ENCODE results near the gene PYGB. TPM values are rescaled to one million over a fixed set of nuclear protein-coding genes. Genes with fewer than 3 reads are reported as not detected.

PYGB gene
- total RNA-seq, 2 experiments from 2014 or later, result 29.3 to 29.5 TPM

GRCh38 chr20:25269057-25269832, 21.4 kb downstream of the PYGB start:
- H3K27me3 Mint-ChIP-seq, result no peaks in the 10 kb centered on the region
- ATAC-seq (ENCODE audit: low read depth) (no peak), DNase-seq (no peak)
- H3K27ac Mint-ChIP-seq, result no peak overlapping the region
- H3K9me3 Mint-ChIP-seq, result no peaks in the 10 kb centered on the region
- no peaks in the 10 kb centered on the region for H3K4me1 Mint-ChIP-seq
- H3K4me3 Mint-ChIP-seq, result no peak overlapping the region
- H3K36me3 Mint-ChIP-seq, result peaks cover 10% of the 10 kb centered on the region
- POLR2A ChIA-PET, result no interaction called here

- Mint-ChIP-seq H3K4me1 (no peaks in the 10 kb centered on the region), H3K4me3 (no peak overlapping the region), H3K9me3 (no peaks in the 10 kb centered on the region), H3K27ac (no peak overlapping the region), H3K36me3 (peaks cover 7% of the 10 kb centered on the region), H3K27me3 (no peaks in the 10 kb centered on the region)
- ATAC-seq (ENCODE audit: low read depth) (no peak), DNase-seq (peak; percentile 12)
- POLR2A ChIA-PET, result no interaction called here
Observed at GRCh38 chr20:25269833-25270170, 21.9 kb downstream of the PYGB start.

GRCh38 chr20:25270829-25271251, 23.0 kb downstream of the PYGB start:
- no peak for ATAC-seq (ENCODE audit: low read depth)
- POLR2A ChIA-PET, result no interaction called here
- no peak for DNase-seq
- H3K9me3 Mint-ChIP-seq, result no peaks in the 10 kb centered on the region
- H3K4me3 Mint-ChIP-seq, result no peak overlapping the region
- no peaks in the 10 kb centered on the region for H3K4me1 Mint-ChIP-seq
- H3K27me3 Mint-ChIP-seq, result no peaks in the 10 kb centered on the region
- no peak overlapping the region for H3K27ac Mint-ChIP-seq
- H3K36me3 Mint-ChIP-seq, result peaks cover 7% of the 10 kb centered on the region

GRCh38 chr20:25271486-25272222, 23.8 kb downstream of the PYGB start:
- Mint-ChIP-seq H3K4me3 (no peak overlapping the region), H3K9me3 (no peaks in the 10 kb centered on the region), H3K27me3 (no peaks in the 10 kb centered on the region), H3K4me1 (no peaks in the 10 kb centered on the region), H3K36me3 (peaks cover 7% of the 10 kb centered on the region), H3K27ac (no peak overlapping the region)
- ATAC-seq (ENCODE audit: low read depth) (no peak), DNase-seq (no peak)
- POLR2A ChIA-PET, result no interaction called here

- no peak for ATAC-seq (ENCODE audit: low read depth)
- peak; percentile 12 for DNase-seq
- Mint-ChIP-seq H3K27me3 (no peaks in the 10 kb centered on the region), H3K36me3 (peaks cover 5% of the 10 kb centered on the region), H3K9me3 (no peaks in the 10 kb centered on the region), H3K27ac (no peak overlapping the region), H3K4me3 (no peak overlapping the region), H3K4me1 (no peaks in the 10 kb centered on the region)
- POLR2A ChIA-PET, result no interaction called here
Observed at GRCh38 chr20:25272223-25273000, 24.5 kb downstream of the PYGB start.

GRCh38 chr20:25273046-25273445, 25.2 kb downstream of the PYGB start:
- ATAC-seq (ENCODE audit: low read depth) (no peak), DNase-seq (peak; percentile 14)
- Mint-ChIP-seq H3K4me3 (no peak overlapping the region), H3K9me3 (no peaks in the 10 kb centered on the region), H3K27me3 (no peaks in the 10 kb centered on the region), H3K4me1 (no peaks in the 10 kb centered on the region), H3K27ac (no peak overlapping the region), H3K36me3 (peaks cover 5% of the 10 kb centered on the region)
- POLR2A ChIA-PET, result no interaction called here

- Mint-ChIP-seq H3K27ac (no peak overlapping the region), H3K9me3 (no peaks in the 10 kb centered on the region), H3K4me3 (no peak overlapping the region), H3K36me3 (peaks cover 5% of the 10 kb centered on the region), H3K4me1 (no peaks in the 10 kb centered on the region), H3K27me3 (no peaks in the 10 kb centered on the region)
- ATAC-seq (ENCODE audit: low read depth), result no peak
- POLR2A ChIA-PET, result no interaction called here
- DNase-seq, result no peak
Observed at GRCh38 chr20:25273541-25274358, 25.9 kb downstream of the PYGB start.

- Mint-ChIP-seq H3K9me3 (no peaks in the 10 kb centered on the region), H3K27ac (no peak overlapping the region), H3K4me1 (no peaks in the 10 kb centered on the region), H3K4me3 (no peak overlapping the region), H3K36me3 (peaks cover 4% of the 10 kb centered on the region), H3K27me3 (no peaks in the 10 kb centered on the region)
- peak; percentile 17 for DNase-seq
- POLR2A ChIA-PET, result no interaction called here
- ATAC-seq (ENCODE audit: low read depth), result no peak
Observed at GRCh38 chr20:25274481-25274880, 26.6 kb downstream of the PYGB start.

- no peaks in the 10 kb centered on the region for H3K9me3 Mint-ChIP-seq
- H3K4me1 Mint-ChIP-seq, result no peaks in the 10 kb centered on the region
- no peak for ATAC-seq (ENCODE audit: low read depth)
- peaks cover 2% of the 10 kb centered on the region for H3K36me3 Mint-ChIP-seq
- no peak overlapping the region for H3K4me3 Mint-ChIP-seq
- POLR2A ChIA-PET, result no interaction called here
- no peaks in the 10 kb centered on the region for H3K27me3 Mint-ChIP-seq
- no peak overlapping the region for H3K27ac Mint-ChIP-seq
- peak; percentile 22 for DNase-seq
Observed at GRCh38 chr20:25274891-25275812, 27.3 kb downstream of the PYGB start.

- H3K4me3 Mint-ChIP-seq, result no peak overlapping the region
- H3K36me3 Mint-ChIP-seq, result peaks cover 2% of the 10 kb centered on the region
- H3K27ac Mint-ChIP-seq, result no peak overlapping the region
- POLR2A ChIA-PET, result no interaction called here
- peak; percentile 17 for DNase-seq
- no peak for ATAC-seq (ENCODE audit: low read depth)
- no peaks in the 10 kb centered on the region for H3K9me3 Mint-ChIP-seq
- no peaks in the 10 kb centered on the region for H3K4me1 Mint-ChIP-seq
- H3K27me3 Mint-ChIP-seq, result no peaks in the 10 kb centered on the region
Observed at GRCh38 chr20:25275813-25276532, 28.1 kb downstream of the PYGB start.

GRCh38 chr20:25276533-25277050, 28.7 kb downstream of the PYGB start:
- no peak overlapping the region for H3K27ac Mint-ChIP-seq
- POLR2A ChIA-PET, result no interaction called here
- peak; percentile 24 for DNase-seq

More at GRCh38 chr20:25276533-25277050, 28.7 kb downstream of the PYGB start:
- Mint-ChIP-seq H3K27me3 (no peaks in the 10 kb centered on the region), H3K4me1 (no peaks in the 10 kb centered on the region), H3K4me3 (no peak overlapping the region), H3K9me3 (no peaks in the 10 kb centered on the region), H3K36me3 (no peaks in the 10 kb centered on the region)
- no peak for ATAC-seq (ENCODE audit: low read depth)

All from activated naive CD8-positive, alpha-beta T cell treated with anti-CD3 and anti-CD28 coated beads, Interleukin-2, amount 10 ng/mL, durations not matched to agents 7 days and 5 days (primary cell).